ENCODE data around the gene BPIFB2.

GRCh38 chr20:33013701-33014326 is 6.3 kb downstream of the BPIFB2 start:
- no peak for TF ChIP-seq CTCF (IDR thresholded peaks at IDR 0.05; ENCODE audit: low read depth, low read length, missing input control)
- TF ChIP-seq RAD21 (IDR thresholded peaks at IDR 0.05): no peak
- no peak for TF ChIP-seq TAF1 (conservative IDR thresholded peaks at IDR 0.05)
- TF ChIP-seq JUND (IDR thresholded peaks at IDR 0.05): no peak
- TF ChIP-seq FOXA2 (IDR thresholded peaks at IDR 0.05): no peak
- no peak for TF ChIP-seq SP1 (IDR thresholded peaks at IDR 0.05)
- no peak for TF ChIP-seq MAX (IDR thresholded peaks at IDR 0.05)
- no peak for TF ChIP-seq REST (IDR thresholded peaks at IDR 0.05)
- no peak for TF ChIP-seq GABPA (IDR thresholded peaks at IDR 0.05 in 1 of 2, conservative IDR thresholded peaks at IDR 0.05 in 1 of 2)
- no peak for TF ChIP-seq YY1 (IDR thresholded peaks at IDR 0.05)
- no peak for TF ChIP-seq FOXA1 (IDR thresholded peaks at IDR 0.05)
- TF ChIP-seq HNF4A (conservative IDR thresholded peaks at IDR 0.05): no peak
- no peak for TF ChIP-seq HNF4G (IDR thresholded peaks at IDR 0.05)
- TF ChIP-seq EGR1 (IDR thresholded peaks at IDR 0.05; ENCODE audit: low read depth in 2 of 2): no peak

Data from liver (tissue), 3 donors.